GM21619 (cell line): ENCODE data around the gene LRRC2.
"Not testable (repeated sequence)": the region's sequence is repeated elsewhere in the genome, so short reads cannot be mapped to it uniquely, and the experiment has no call there.

Experiments used
- ATAC-seq: cut with Tn5 transposase; IDR thresholded peaks from one replicate; pipeline ENCODE4 v1.9.1; 2021; ENCODE audit not compliant: unreplicated experiment

Gene LRRC2

DNA sequence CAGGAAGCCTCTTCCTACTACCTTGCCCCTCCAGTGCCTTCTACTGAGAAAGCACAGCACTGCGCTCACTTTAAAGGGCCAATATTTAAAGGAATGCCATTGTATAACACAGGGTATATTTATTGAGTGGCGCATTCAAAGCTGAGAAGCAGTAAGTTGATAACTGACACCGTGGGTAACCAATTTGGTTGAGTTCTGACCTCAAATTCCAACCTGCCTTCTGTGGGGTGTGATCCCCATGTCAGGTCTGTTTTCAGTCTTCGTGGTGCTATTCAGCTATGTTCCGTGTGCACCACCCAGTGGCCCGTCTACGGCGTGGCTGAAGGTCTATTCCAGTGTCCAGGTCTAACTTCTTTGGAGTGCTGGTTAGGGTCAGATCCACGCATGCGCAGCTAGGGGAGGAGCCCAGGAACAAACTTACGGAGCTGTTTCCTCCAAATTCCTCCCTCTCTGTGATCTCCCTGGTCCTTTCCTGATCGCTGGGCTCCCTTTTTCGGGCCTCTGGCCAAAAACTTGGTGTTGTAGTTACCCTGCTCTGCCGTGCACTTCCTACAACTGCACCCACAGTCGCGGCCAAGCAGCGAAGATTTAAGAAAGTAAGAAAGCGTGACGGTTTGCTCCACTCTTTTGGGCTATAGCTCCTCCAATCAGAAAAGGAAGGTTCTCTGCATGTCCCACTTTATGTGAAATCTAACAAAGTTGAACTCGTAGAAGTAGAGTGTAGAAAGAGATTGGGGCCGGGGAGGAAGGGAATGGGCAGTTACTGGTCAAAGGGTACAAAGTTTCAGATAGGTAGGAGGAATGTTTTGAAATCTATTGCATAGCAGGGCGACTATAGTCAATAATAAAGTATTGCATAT lies 7.7 kb downstream of the LRRC2 start:
- ATAC-seq = peak; percentile 95

DNA sequence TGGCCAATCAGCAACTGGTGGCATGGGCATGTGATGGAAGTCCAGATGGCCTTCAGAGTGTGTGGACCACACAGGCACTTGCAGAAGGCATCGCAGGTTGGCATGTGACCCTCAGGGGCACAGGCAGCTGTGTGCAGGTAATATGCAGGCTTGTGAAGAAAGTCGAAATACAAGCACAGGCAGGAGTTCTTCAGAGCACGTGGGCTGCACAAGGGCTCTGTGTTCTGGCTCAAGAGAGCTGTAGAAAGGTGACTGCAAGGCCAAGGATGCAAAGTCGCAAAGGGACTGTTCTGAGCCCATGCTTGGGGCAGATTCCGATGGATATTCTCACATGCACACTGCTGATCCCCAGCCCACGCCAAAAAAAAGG lies 8.3 kb downstream of the LRRC2 start:
- ATAC-seq = peak; percentile 7

- no peak for ATAC-seq
Observed at GRCh38 chr3:46553154-46553553, 12.9 kb downstream of the LRRC2 start.

GRCh38 chr3:46552538-46552937 lies 13.6 kb downstream of the LRRC2 start:
- no peak for ATAC-seq

DNA sequence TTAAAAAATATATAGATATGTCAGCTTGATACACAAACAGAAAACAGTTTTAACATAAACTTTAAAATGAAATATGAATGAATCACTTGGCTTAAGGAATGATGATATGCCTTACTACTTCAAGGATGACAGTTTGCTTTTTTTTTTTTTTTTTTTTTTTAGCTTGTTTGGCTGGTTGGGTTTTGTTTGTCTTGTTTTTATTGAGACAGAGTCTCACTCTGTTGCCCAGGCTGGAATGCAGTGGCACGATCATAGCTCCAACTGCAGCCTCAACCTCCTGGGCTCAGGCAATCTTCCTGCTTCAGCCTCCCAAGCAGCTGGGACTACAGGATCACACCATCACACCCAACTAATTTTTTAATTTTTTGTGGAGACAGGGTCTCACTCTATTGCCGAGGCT lies 14.5 kb downstream of the LRRC2 start:
- ATAC-seq = no peak

DNA sequence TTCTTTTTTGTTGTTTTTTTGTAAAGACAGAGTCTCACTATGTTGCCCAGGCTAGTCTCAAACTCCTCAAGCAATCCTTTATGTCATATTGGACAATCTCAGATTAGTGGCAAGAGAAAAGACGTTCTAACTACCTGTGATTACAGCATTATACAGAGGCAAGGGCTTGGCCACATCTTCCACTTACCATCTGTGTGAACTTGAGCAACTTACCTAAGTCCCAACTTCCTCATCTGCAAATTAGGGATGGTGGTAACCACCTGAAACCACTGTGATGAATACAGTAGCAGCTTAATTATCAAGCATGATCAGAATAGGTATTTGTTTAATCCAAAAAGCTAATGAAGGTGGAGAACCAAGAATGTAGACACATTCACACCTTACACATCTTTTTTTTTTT lies 16.1 kb downstream of the LRRC2 start:
- no peak for ATAC-seq

DNA sequence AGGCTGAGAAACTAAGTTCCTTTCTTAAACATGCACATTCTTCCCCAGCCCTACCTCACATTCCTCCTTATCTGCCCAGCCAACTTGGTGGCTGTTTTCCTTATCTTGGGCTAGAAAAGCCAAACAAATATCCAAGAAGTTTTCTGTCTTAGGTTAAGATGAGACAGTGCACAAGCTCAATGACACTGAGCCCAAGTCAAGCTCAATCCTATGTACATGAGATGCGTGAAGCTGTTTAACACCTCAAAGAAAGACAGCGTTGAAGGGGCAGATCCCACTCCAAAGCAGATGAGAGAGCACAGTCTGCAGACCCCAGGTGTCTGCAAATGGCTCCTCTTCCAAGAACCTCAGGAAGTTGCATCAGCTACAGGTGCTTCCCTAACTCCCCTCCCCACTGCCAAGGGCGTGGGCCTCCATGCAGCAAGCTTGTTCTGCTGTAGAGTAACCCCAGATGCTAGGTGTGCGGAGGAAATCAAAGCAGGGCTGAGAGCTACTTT lies 16.6 kb downstream of the LRRC2 start:
- no peak for ATAC-seq

DNA sequence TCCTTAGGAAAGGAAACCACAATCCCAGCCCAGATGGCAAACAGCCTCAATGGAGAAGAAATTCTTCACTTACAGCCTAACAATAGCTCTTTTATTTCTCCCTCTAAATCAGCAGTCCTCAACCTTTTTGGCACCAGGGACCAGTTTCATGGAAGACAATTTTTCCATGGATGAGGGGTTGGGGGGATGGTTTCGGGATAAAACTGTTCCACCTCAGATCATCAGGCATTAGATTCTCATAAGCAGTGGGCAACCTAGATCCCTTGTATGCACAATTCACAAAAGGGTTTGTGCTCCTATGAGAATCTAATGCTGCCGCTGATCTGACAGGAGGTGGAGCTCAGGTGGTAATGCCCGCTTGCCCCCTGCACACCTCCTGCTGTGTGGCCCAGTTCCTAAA lies 17.5 kb downstream of the LRRC2 start:
- not testable (repeated sequence) for ATAC-seq

GRCh38 chr3:46546896-46547440 lies 19.1 kb downstream of the LRRC2 start:
- no peak for ATAC-seq

DNA sequence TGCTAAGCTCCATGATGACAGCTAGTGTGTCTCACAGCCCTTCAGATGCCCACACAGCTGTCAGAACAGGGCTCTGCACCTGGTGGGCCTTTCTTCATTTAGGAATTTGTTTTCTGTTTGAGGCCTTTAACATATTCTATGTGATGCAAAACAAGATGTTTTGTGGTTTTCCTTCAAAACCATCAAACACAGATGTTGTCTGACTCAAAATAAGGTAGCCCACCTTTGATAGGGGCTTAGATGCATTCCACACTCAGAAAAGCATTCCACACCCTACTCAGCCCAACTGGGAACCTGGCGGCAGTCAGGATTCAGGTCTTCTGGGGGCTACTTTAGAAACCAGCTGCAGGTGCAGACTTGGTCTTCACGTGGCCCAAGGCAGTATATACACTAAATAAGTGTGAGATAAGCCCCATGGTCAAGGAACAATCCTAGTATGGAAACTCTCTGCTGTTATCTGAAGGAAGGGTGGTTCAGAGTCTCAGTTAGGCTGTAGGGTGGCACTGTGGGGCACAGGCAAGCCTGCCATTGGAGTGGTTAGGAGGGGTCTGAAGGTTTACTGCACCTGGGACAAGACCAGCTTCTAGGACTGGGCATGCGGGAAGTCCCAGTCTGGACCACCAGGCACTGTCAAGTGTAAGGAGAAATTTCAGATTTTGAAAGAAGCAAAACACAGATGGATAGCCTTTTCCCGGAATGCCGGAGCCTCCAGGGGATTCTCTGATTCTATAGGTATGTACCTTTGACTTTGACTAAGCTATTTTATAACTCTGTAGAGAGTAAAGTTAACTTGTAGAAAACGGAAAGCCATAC lies 20.1 kb downstream of the LRRC2 start:
- ATAC-seq = no peak

DNA sequence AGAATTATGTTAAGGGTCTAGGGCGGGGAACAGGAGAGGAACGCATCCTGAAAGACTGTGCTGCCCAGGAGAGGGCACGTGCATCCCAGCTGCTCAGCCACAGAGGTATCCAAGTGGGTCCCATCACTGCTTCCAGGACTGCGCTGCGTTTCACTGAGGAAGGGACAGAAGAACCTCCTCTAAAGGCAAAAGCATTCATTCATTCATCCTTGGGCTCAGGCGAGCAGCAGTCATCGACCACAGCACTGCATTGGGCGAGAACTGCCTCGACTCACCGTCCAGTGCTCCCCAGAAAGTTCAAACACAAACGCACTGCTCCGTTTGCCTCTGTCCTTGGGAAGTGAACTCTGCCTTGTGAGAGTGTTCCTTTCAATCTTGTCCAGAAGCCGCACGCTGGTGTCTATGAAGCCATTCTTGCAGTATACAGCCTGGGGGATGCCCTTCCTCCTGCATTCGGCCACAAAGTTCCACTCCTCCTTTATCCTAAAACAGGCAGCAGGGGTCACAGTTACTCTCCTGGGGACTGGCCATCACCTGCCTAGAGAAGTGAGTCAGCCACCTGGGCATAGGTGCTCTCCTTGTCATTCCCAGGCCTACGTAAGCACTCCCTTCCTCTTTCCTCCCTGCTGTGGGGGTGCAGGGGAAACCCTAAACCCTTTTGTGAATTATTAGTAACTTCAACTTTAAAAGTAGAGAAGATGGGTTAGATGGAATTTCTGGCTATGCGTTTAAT lies 21.2 kb downstream of the LRRC2 start:
- ATAC-seq = no peak

GRCh38 chr3:46542801-46543201 lies 23.3 kb downstream of the LRRC2 start:
- ATAC-seq = no peak

GRCh38 chr3:46542344-46542743 lies 23.8 kb downstream of the LRRC2 start:
- ATAC-seq = no peak

- ATAC-seq = no peak
Observed at GRCh38 chr3:46541835-46542234, 24.3 kb downstream of the LRRC2 start.

DNA sequence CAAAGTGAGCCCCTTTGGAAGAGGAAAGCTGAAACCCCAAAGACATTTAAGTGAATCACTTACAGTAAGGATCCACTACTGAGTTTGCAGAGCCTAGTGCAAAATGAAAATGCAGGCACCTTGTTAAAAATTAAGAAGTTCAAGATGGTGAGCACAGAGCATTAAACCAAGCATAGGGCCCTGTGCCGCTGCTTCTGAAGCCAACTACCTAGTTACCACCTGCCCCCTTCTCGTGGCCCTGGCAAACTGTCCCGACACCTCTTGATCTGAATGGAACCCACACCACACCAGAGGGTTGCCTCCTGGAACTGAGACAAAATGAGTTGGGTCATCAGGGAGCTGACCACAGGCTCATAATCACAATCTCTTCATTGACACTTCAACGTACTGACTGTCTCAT lies 25.6 kb downstream of the LRRC2 start:
- ATAC-seq = no peak

DNA sequence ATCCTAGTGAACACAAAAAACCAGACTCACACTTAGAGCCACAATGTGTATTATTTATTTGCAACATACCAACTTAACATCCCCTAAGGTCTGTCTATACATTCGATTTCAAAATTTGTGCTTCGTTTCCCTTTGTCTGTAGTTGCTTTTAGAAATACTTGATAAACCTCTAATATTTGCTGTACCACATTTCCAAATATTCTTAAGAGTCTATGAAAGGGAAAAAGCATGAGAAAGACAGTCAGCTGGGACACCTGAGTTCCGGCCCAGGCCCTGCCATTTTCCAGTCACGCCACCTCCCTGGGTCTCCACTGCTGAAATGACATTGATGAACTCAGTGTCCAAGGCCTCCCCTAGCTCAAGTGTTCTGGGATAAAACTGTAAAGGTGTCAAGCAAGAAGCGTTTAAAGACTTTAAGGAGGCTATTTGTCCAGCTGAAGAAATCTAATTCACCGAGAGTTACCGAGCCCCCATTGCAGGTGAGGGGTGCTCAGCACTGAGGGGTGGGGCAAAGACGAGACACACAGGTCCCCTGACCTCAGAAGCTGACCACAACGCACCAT lies 26.6 kb downstream of the LRRC2 start:
- no peak for ATAC-seq

DNA sequence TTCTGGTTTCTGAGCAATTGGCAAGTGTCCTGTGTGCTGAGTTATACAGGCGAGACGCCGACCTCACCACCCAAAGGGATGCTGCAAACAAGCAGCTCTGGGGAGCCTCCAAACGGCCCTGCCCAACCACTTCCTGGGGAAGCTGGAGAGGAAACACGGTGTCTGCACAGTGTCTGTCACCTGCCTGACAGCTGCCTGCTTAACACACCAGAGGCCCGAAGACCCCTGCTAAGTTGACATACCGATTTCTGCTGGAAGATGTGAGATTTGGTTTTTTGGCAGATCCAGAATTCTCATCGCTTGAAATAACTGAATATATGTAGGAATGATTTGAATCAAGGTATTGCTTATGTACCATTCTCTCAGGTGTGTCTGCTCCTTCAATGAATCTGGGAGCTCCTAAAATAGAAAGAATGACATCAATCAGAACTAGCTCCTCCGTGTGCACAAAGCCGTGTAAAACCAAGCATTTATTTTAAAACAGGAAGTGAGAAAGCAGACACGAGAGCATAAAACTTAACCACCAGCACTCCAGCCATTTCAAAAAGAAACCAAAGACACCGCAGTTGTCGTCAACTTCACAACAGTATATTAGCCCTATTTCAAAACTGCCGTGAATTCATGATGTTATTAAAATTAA lies 27.2 kb downstream of the LRRC2 start:
- peak; percentile 77 for ATAC-seq

DNA sequence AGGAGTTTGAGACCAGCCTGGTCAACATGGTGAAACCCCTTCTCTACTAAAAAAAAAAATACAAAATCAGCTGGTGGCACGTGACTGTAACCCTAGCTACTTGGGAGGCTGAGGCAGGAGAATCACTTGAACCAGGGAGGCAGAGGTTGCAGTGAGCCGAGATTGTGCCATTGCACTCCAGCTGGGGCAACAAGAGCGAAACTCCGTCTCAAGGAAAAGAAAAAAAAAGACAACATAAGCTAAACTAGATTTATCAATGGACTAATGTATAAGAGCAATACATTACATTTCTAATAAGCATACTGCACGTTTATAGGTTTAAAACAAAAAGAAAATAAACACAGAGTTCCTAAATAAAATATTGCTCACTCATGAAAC lies 27.7 kb downstream of the LRRC2 start:
- ATAC-seq = not testable (repeated sequence)

- no peak for ATAC-seq
Observed at GRCh38 chr3:46537779-46538178, 28.3 kb downstream of the LRRC2 start.

- ATAC-seq = no peak
Observed at GRCh38 chr3:46537316-46537715, 28.8 kb downstream of the LRRC2 start.
